Aorta (tissue), 5 donors: ENCODE data around the gene WIPF3. TPM values are rescaled to one million over a fixed set of nuclear protein-coding genes. Genes with fewer than 3 reads are reported as not detected.

Experiments
- ATAC-seq: fragments of 200-7000 bp; cut with Tn5 transposase; one replicate; pipeline ENCODE4 v1.9.1; 2022; ENCODE audit warnings: moderate library complexity; ENCODE audit not compliant: low FRiP score
- DNase-seq, 2 donors: peaks; one replicate each; pipeline ENCODE4 v3.0.0-alpha.2; 2020
- H3K27ac ChIP-seq, 2 donors: one replicate each; pipeline ENCODE4 v1.5.1; 2013; ENCODE audit warnings: low read length in 2 of 2, mild to moderate bottlenecking in 2 of 2, moderate library complexity in 2 of 2, control low read depth in 1 of 2, inconsistent platforms in 1 of 2, low read depth in 1 of 2
- H3K27me3 ChIP-seq, 2 donors: one replicate each; pipeline ENCODE4 v1.6.1; 2013; ENCODE audit warnings: control low read depth in 1 of 2, low read length in 1 of 2, mild to moderate bottlenecking in 1 of 2, moderate library complexity in 1 of 2; ENCODE audit not compliant: insufficient read depth in 2 of 2, control insufficient read depth in 1 of 2
- H3K36me3 ChIP-seq, 2 donors: one replicate each; pipeline ENCODE4 v1.6.1; 2013; ENCODE audit warnings: control low read depth in 1 of 2, low read length in 1 of 2, mild to moderate bottlenecking in 1 of 2; ENCODE audit not compliant: insufficient read depth in 2 of 2, control insufficient read depth in 1 of 2
- H3K4me1 ChIP-seq, 2 donors: one replicate each; pipeline ENCODE4 v1.6.1; 2013; ENCODE audit warnings: low read length in 2 of 2, control low read depth in 1 of 2, mild to moderate bottlenecking in 1 of 2, moderate library complexity in 1 of 2; ENCODE audit not compliant: insufficient read depth in 2 of 2, control insufficient read depth in 1 of 2
- H3K4me3 ChIP-seq, 2 donors: one replicate each; pipeline ENCODE4 v1.5.1; 2013; ENCODE audit warnings: low read length in 2 of 2, control low read depth in 1 of 2, mild to moderate bottlenecking in 1 of 2
- H3K9me3 ChIP-seq: one replicate; pipeline ENCODE4 v1.6.1; 2013; ENCODE audit warnings: mild to moderate bottlenecking, low read length; ENCODE audit not compliant: control insufficient read depth
- WGBS, 2 donors: extraction: QIAGEN DNeasy Blood & Tissue Kit; methylation state at CpG; one replicate each; pipeline ENCODE4 v1.1.7; 2013; 5-methylcytosine and 5-hydroxymethylcytosine counted together
- intact Hi-C, 2 donors: fragments of 100-400 bp; cut with DNase I; formaldehyde crosslinking; loops; one replicate each; pipeline versions ENCODE4 v1.14.2 to v1.15.0; 2022
- polyA plus RNA-seq, 2 donors: library from polyadenylated mRNA; stranded (reverse); fragments of 200-250 nt; gene quantifications; one replicate each; pipeline ENCODE4 v1.2.3, GENCODE V29; 2013
- total RNA-seq, 2 donors: library from RNA; stranded (reverse); fragmentation: NEBNext Ultra II Directional; extraction: Animal tissue kit (Norgen Biotek cat#: 25700); gene quantifications; one replicate each; pipeline ENCODE4 v1.2.1, GENCODE V29; 2021
- donor health status: healthy with polysubstance abuse.
- donor health status: Bipolar disorder and iron deficiency.
- donor health status: DM: no; HTN: no; CAD: no.
- donor health status: DM: no; HTN: no; CAD: no.
- donor health status: DM: yes; HTN: yes; CAD: no.

WIPF3 gene
- total and polyA plus RNA-seq, 4 donors, result 2.1 to 4.3 (median 2.9) TPM

- no peaks in the 10 kb centered on the region for H3K4me1 ChIP-seq
- 87 to 88% methylated on average over 15 of the region's 15 CpGs for WGBS, 2 donors
- H3K36me3 ChIP-seq, result peaks cover 0 to 13% of the 10 kb centered on the region in 2 donors
- H3K27me3 ChIP-seq, result no peaks in the 10 kb centered on the region
- H3K9me3 ChIP-seq, result no peaks in the 10 kb centered on the region
- no peak overlapping the region for H3K27ac ChIP-seq
- H3K4me3 ChIP-seq, result no peak overlapping the region
- intact Hi-C loops, result loop anchor here in 1 of 2 donors (10.0 kb wide), 1 partner anchor 281 kb away; no protein-coding TSS in a partner anchor
- DNase-seq, result no peak
- ATAC-seq, result no peak
Observed at GRCh38 chr7:29926216-29926615, 119.9 kb downstream of the WIPF3 start.

- ATAC-seq (no peak), DNase-seq (no peak)
- Histone ChIP-seq H3K27me3 (no peaks in the 10 kb centered on the region), H3K4me3 (no peak overlapping the region), H3K27ac (no peak overlapping the region), H3K9me3 (no peaks in the 10 kb centered on the region), H3K36me3 (peaks cover 0 to 13% of the 10 kb centered on the region in 2 donors), H3K4me1 (no peaks in the 10 kb centered on the region)
- 19 to 23% methylated on average over 5 of the region's 5 CpGs for WGBS, 2 donors
- intact Hi-C loops, result loop anchor here in 1 of 2 donors (10.0 kb wide), 1 partner anchor 282 kb away; no protein-coding TSS in a partner anchor
Observed at GRCh38 chr7:29926741-29927140, 120.4 kb downstream of the WIPF3 start.

DNA sequence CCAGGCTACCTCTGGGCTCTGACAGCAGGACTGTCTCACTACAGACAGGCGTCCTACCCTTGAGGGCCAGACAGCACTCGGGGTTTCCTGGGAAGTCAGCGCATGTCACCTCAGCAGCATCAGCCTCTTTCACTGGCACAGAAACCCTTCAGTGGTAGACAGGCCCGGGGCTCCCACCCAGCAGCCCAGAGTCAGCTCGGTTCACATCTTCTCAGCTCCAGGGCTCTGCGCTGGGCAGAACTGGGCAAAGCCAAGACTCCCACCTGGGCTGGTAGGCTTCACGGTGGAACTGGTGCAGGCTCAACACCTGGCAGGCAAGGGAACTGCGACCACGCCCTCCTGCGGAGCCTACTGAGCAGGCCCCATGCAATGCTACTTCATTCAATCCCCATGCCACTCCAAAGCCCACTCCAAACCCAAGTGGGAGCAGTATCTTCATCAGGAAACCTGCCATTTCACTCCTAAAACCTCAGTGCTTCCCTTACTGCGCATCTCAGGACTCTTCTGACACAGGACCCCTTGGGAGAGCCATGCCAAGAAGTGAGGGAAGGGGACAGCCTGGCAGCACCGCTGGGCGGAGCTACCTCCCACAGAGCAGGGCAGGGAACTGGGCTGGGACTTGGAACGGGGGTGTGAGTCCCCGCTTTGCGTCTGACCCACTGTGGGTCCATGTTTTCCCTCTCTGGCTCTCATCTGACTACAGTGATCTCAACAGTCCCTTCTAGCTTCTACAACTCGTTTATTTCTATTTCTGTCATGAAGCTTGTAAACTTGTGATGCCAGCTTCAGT is 122.9 kb downstream of the WIPF3 start:
- Histone ChIP-seq H3K36me3 (peaks cover 0 to 5% of the 10 kb centered on the region in 2 donors), H3K4me1 (no peaks in the 10 kb centered on the region), H3K9me3 (no peaks in the 10 kb centered on the region), H3K27ac (no peak overlapping the region), H3K27me3 (no peaks in the 10 kb centered on the region), H3K4me3 (no peak overlapping the region)
- WGBS, 2 donors, result 87 to 88% methylated on average over 17 of the region's 17 CpGs
- no peak for DNase-seq
- ATAC-seq, result no peak
- intact Hi-C loops, result loop anchor here in 1 of 2 donors (10.0 kb wide), 1 partner anchor 284 kb away; no protein-coding TSS in a partner anchor

DNA sequence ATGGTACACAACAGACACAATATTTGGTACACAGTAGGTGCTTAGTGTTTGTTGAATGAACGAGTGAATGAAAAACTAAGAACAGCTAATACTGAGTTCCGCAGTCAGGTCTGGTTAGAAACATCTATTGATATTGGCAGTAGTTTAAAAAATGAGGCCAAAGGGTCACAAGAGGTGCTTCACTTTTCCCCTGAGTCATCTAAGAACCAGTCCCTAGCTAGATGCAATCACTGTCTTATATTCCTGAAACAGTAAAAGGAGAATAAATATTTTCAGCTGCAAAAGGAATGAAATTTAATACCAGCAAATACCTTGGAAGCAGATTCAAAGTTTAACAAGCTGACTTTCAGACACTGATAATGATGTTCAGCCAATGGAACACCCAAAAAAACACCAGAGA is 128.8 kb downstream of the WIPF3 start:
- WGBS, 2 donors, result 84 to 89% methylated on average over 2 of the region's 2 CpGs
- ATAC-seq, result no peak
- Histone ChIP-seq H3K9me3 (no peaks in the 10 kb centered on the region), H3K27ac (no peak overlapping the region), H3K36me3 (peaks cover 4 to 7% of the 10 kb centered on the region in 2 donors), H3K4me3 (no peak overlapping the region), H3K27me3 (no peaks in the 10 kb centered on the region), H3K4me1 (no peaks in the 10 kb centered on the region)
- intact Hi-C loops, result no loop called here
- no peak for DNase-seq

DNA sequence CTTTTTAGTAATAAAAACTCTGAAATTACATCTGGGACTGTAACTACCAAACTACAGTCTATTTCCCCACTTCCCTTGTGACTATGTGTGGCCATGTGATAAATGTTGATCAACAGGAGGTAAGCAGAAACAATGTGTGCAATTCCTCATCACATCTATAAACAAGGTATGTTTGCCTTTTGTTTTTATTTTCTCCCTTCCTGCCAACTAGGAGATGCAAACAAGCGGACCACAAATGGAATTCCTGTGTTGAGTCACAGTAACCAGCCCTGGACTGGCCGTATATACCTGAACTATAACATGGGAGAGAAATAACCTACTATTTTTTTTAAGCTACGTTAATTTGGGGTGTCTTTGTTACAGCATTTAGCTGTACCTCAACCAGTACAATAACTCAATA is 130.8 kb downstream of the WIPF3 start:
- no peak overlapping the region for H3K4me3 ChIP-seq
- H3K4me1 ChIP-seq, result no peaks in the 10 kb centered on the region
- intact Hi-C loops, result no loop called here
- no peaks in the 10 kb centered on the region for H3K9me3 ChIP-seq
- peaks cover 4 to 6% of the 10 kb centered on the region in 2 donors for H3K36me3 ChIP-seq
- DNase-seq (no peak), ATAC-seq (no peak)
- no peaks in the 10 kb centered on the region for H3K27me3 ChIP-seq
- no peak overlapping the region for H3K27ac ChIP-seq
- WGBS, 2 donors, result 93 to 97% methylated on average over 3 of the region's 3 CpGs

GRCh38 chr7:29940199-29940598 is 133.9 kb downstream of the WIPF3 start:
- intact Hi-C loops, result loop anchor here in 1 of 2 donors (10.0 kb wide), 1 partner anchor 125 kb away; no protein-coding TSS in a partner anchor
- Histone ChIP-seq H3K27me3 (no peaks in the 10 kb centered on the region), H3K36me3 (peaks cover 7 to 8% of the 10 kb centered on the region in 2 donors), H3K4me1 (no peaks in the 10 kb centered on the region), H3K9me3 (no peaks in the 10 kb centered on the region), H3K27ac (no peak overlapping the region), H3K4me3 (no peak overlapping the region)
- no peak for ATAC-seq
- no peak for DNase-seq
- 99 to 100% methylated on average over 2 of the region's 2 CpGs for WGBS, 2 donors

DNA sequence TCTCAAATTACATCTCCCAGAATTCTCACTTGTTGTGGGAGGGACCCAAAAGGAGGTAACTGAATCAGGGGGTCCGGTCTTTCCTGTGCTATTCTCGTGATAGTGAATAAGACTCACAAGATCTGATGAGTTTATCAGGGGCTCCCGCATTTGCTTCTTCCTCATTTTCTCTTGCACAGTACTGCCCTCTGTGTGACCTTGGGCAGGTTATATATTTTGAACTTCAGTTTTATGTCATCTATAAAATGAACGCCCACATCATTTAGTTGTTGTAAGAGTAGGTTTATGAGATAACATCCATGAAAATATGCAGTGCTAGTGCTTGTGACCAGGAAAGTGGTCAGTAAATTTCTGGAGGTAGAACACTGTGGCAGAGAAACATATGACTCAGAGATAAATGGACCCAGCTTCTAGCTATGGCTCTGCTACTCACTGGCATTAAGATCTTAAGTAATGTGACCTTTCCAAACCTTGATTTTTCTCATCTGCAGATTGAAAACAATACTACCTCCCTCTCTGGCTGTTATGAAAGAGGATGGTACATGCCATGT is 139.0 kb downstream of the WIPF3 start:
- Histone ChIP-seq H3K27me3 (no peaks in the 10 kb centered on the region), H3K36me3 (peaks cover 3 to 4% of the 10 kb centered on the region in 2 donors), H3K27ac (no peak overlapping the region), H3K4me1 (no peaks in the 10 kb centered on the region), H3K4me3 (no peak overlapping the region), H3K9me3 (no peaks in the 10 kb centered on the region)
- DNase-seq (no peak), ATAC-seq (no peak)
- intact Hi-C loops, result loop anchor here in 1 of 2 donors (10.0 kb wide), 1 partner anchor 119 kb away; no protein-coding TSS in a partner anchor
- WGBS, 2 donors, result 94 to 96% methylated on average over 4 of the region's 4 CpGs

DNA sequence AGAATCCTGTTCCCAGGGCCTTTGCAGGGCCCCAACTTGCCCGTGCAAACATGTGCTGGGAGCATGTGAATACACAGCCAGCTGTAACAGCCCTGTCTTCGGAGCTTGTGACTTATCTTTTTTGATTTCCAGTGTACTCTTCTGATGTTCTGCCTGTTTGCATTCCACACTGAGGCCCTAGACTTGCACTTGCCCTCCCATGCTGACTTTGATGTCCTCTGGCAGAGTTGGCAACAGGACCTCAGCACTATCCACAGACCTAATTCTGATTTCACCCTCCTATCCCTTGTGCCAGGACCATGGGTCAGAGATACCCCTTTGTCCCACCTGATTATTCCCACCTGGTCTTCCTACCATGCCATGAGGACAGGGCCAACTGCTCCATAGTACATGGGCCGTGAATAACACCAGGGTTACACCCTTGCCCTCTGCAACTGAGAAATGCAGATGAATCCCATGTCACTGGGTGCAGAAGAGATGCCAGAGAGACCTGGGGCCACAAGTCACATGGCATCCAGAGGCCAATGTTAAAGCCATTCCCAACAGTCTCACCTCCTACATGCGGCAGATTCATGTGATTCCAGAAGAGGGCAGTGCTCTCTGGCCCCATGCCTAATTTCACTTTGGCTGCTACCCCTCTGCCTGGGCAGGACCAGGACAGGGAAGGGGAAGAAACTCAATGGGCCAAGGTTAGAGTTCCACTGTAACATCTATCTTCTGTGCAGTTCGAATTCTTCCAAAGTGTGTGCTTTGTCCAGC is 140.3 kb downstream of the WIPF3 start:
- H3K36me3 ChIP-seq, result peaks cover 3 to 4% of the 10 kb centered on the region in 2 donors
- DNase-seq, result peak in 1 of 2 donors; percentile 62
- peak; percentile 67 for ATAC-seq

More for the DNA sequence above, 140.3 kb downstream of the WIPF3 start:
- H3K4me3 ChIP-seq, result no peak overlapping the region
- H3K27ac ChIP-seq, result no peak overlapping the region
- no peaks in the 10 kb centered on the region for H3K27me3 ChIP-seq
- 76 to 80% methylated on average over 5 of the region's 5 CpGs for WGBS, 2 donors
- H3K9me3 ChIP-seq, result no peaks in the 10 kb centered on the region
- H3K4me1 ChIP-seq, result no peaks in the 10 kb centered on the region
- intact Hi-C loops, result loop anchor here in 1 of 2 donors (10.0 kb wide), 1 partner anchor 118 kb away; no protein-coding TSS in a partner anchor
